Astrocyte (in vitro differentiated cells and primary cell): ENCODE data around the gene MSN. TPM values are rescaled to one million over a fixed set of nuclear protein-coding genes. Genes with fewer than 3 reads are reported as not detected.

Source experiments
- DNase-seq: peaks from one replicate; pipeline ENCODE4 v3.0.0-alpha.2; 2010; ENCODE audit warnings: low read depth
- FAIRE-seq: peaks from 2 replicates; lab custom pipeline; 2011; peaks lifted over from hg19 to GRCh38; lab: Jason Lieb, UNC
- H2AFZ ChIP-seq: 2 replicates; pipeline ENCODE4 v1.6.0; 2012; ENCODE audit warnings: low read depth, low read length, inconsistent platforms
- H3K27ac ChIP-seq: 2 replicates; pipeline ENCODE4 v1.5.1; 2011; ENCODE audit warnings: low read depth, low read length, inconsistent platforms
- H3K27me3 ChIP-seq: 2 replicates; pipeline ENCODE4 v1.6.0; 2011; ENCODE audit warnings: low read length, inconsistent platforms; ENCODE audit not compliant: insufficient read depth
- H3K36me3 ChIP-seq: 2 replicates; pipeline ENCODE4 v1.5.1; 2011; ENCODE audit warnings: low read length, inconsistent platforms; ENCODE audit not compliant: insufficient read depth
- H3K4me1 ChIP-seq: 2 replicates; pipeline ENCODE4 v1.5.1; 2011; ENCODE audit warnings: low read length, inconsistent platforms; ENCODE audit not compliant: insufficient read depth
- H3K4me2 ChIP-seq: 2 replicates; pipeline ENCODE4 v1.6.0; 2012; ENCODE audit warnings: low read length, inconsistent platforms
- H3K4me3 ChIP-seq: 2 replicates; pipeline ENCODE4 v1.5.1; 2011; ENCODE audit warnings: low read depth, mild to moderate bottlenecking, low read length, inconsistent platforms; ENCODE audit not compliant: insufficient read depth
- H3K79me2 ChIP-seq: 2 replicates; pipeline ENCODE4 v1.6.0; 2012; ENCODE audit warnings: mild to moderate bottlenecking, low read length, inconsistent platforms; ENCODE audit not compliant: insufficient read depth
- H3K9ac ChIP-seq: 2 replicates; pipeline ENCODE4 v1.6.0; 2012; ENCODE audit warnings: mild to moderate bottlenecking, low read length, inconsistent platforms
- H3K9me3 ChIP-seq: 2 replicates; pipeline ENCODE4 v1.5.1; 2012; ENCODE audit warnings: low read depth, mild to moderate bottlenecking, low read length, inconsistent platforms; ENCODE audit not compliant: insufficient read depth
- H4K20me1 ChIP-seq: 2 replicates; pipeline ENCODE4 v1.6.0; 2012; ENCODE audit warnings: low read length, inconsistent platforms; ENCODE audit not compliant: insufficient read depth
- H3K27ac Mint-ChIP-seq: one replicate; pipeline ENCODE4 v1.8.0; 2021; ENCODE audit warnings: mild to moderate bottlenecking, mixed read lengths; ENCODE audit not compliant: unreplicated experiment
- H3K27me3 Mint-ChIP-seq: one replicate; pipeline ENCODE4 v1.8.0; 2021; ENCODE audit warnings: low read depth, mixed read lengths; ENCODE audit not compliant: unreplicated experiment
- H3K36me3 Mint-ChIP-seq: one replicate; pipeline ENCODE4 v1.8.0; 2021; ENCODE audit warnings: low read depth, mixed read lengths; ENCODE audit not compliant: unreplicated experiment
- H3K4me1 Mint-ChIP-seq: one replicate; pipeline ENCODE4 v1.8.0; 2021; ENCODE audit warnings: low read depth, mixed read lengths; ENCODE audit not compliant: unreplicated experiment
- H3K4me3 Mint-ChIP-seq: one replicate; pipeline ENCODE4 v1.8.0; 2021; ENCODE audit warnings: mild to moderate bottlenecking, moderate library complexity, mixed read lengths; ENCODE audit not compliant: unreplicated experiment
- H3K9me3 Mint-ChIP-seq: one replicate; pipeline ENCODE4 v1.8.0; 2021; ENCODE audit warnings: mild to moderate bottlenecking, mixed read lengths; ENCODE audit not compliant: unreplicated experiment
- EZH2 ChIP-seq: IDR thresholded peaks from 2 replicates; pipeline ENCODE4 v1.6.1; 2012; ENCODE audit warnings: mild to moderate bottlenecking, low read length, inconsistent platforms; ENCODE audit not compliant: insufficient read depth
- total RNA-seq: library from RNA; stranded (reverse); gene quantifications from 2 replicates; pipeline ENCODE4 v1.2.1, GENCODE V29; 2021
- TF ChIP-seq, protein P1 (sequence below): IDR thresholded peaks from 2 replicates; pipeline ENCODE4 v1.5.1; 2011; ENCODE audit warnings: low read depth, mild to moderate bottlenecking, inconsistent platforms, low read length, moderate library complexity; ENCODE audit not compliant: insufficient read depth

MSN gene
- total RNA-seq, 1 donor from 2014 or later, result 369 TPM

DNA sequence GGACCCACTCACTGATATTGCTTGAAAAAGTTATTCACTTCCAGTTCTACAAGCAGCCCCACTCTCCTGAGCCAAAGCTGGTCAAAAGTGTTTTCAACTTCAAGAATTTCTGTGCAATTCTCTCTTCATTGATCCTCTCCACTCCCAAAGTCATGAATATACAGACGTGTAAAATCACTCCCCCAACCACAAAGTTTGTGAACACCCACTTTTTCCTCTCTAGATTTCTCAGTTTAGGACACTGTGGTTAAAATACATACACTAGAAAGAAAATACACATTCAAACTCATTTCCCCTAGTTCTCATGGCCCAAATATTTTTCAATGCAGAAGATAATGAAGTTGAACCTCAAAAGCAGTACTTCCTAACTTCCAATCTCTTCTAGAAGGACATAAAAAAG, 116.3 kb downstream of the MSN start:
- FAIRE-seq, result no peak

More for the DNA sequence above, 116.3 kb downstream of the MSN start:
- no peak overlapping the region for H3K27ac ChIP-seq
- H3K79me2 ChIP-seq, result no peaks in the 10 kb centered on the region
- Mint-ChIP-seq H3K9me3 (no peaks in the 10 kb centered on the region), H3K4me1 (no peaks in the 10 kb centered on the region), H3K4me3 (no peak overlapping the region), H3K36me3 (no peaks in the 10 kb centered on the region), H3K27ac (no peak overlapping the region), H3K27me3 (no peaks in the 10 kb centered on the region)
- H3K4me2 ChIP-seq, result no peak overlapping the region
- H3K9ac ChIP-seq, result no peak overlapping the region
- no peaks in the 10 kb centered on the region for H3K36me3 ChIP-seq
- no peak for DNase-seq
- H3K4me1 ChIP-seq, result no peaks in the 10 kb centered on the region
- H3K4me3 ChIP-seq, result no peak overlapping the region
- no peaks in the 10 kb centered on the region for H3K9me3 ChIP-seq
- no peak overlapping the region for H2AFZ ChIP-seq
- H3K27me3 ChIP-seq, result no peaks in the 10 kb centered on the region
- TF ChIP-seq, protein P1, sequence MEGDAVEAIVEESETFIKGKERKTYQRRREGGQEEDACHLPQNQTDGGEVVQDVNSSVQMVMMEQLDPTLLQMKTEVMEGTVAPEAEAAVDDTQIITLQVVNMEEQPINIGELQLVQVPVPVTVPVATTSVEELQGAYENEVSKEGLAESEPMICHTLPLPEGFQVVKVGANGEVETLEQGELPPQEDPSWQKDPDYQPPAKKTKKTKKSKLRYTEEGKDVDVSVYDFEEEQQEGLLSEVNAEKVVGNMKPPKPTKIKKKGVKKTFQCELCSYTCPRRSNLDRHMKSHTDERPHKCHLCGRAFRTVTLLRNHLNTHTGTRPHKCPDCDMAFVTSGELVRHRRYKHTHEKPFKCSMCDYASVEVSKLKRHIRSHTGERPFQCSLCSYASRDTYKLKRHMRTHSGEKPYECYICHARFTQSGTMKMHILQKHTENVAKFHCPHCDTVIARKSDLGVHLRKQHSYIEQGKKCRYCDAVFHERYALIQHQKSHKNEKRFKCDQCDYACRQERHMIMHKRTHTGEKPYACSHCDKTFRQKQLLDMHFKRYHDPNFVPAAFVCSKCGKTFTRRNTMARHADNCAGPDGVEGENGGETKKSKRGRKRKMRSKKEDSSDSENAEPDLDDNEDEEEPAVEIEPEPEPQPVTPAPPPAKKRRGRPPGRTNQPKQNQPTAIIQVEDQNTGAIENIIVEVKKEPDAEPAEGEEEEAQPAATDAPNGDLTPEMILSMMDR, result no peak
- TF ChIP-seq EZH2, result no peak
- H4K20me1 ChIP-seq, result no peaks in the 10 kb centered on the region

Other genes with a start within 250 kb of the MSN start
- gene LAS1L, start 132.9 kb upstream of the MSN start, total RNA-seq, result 28.8 and 35.4 TPM in 2 replicates